HG03342 (cell line): ENCODE results near the gene QRICH2.
"Not testable (repeated sequence)": the region's sequence is repeated elsewhere in the genome, so short reads cannot be mapped to it uniquely, and the experiment has no call there.

Experiments
- ATAC-seq: cut with Tn5 transposase; IDR thresholded peaks from one replicate; pipeline ENCODE4 v1.9.1; 2021; ENCODE audit warnings: mild to moderate bottlenecking, moderate library complexity; ENCODE audit not compliant: unreplicated experiment

Gene QRICH2

DNA sequence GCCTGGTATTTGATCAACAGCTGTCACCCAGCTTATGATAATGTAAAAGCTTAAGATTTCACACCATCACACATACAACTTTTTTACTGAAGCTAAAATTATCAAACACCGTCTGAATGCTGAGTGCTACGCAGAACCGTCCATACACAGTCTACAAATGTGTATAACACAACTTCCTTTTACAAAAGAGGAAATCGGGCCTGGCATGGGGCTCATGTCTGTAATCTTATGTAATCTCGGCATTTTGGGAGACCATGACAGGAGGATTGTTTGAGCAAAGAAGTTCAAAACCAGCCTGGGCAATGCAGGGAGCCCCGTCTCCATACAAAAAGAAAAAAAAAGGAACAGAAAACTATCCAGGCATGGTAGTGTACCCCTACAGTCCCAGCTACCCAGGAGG is 19.6 kb upstream of the QRICH2 start:
- no peak for ATAC-seq

DNA sequence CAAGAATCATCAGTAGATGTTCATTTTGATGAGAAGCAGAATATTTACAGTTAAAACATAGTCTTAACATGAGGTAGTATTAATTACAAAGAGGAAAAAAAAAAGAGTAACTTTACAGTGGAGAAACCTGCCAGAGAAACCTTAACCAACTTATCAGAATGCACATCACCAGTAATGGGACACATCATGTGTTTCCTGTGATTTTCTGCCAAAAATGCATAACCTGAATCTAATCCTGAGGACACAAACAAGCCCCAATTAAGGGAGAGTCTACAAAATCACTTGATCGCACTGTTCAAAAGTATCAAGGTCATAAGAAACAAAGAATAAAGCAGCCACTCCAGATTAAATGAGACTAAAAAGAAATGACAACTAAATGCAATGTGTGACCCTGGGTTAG is 18.2 kb upstream of the QRICH2 start:
- ATAC-seq, result no peak

DNA sequence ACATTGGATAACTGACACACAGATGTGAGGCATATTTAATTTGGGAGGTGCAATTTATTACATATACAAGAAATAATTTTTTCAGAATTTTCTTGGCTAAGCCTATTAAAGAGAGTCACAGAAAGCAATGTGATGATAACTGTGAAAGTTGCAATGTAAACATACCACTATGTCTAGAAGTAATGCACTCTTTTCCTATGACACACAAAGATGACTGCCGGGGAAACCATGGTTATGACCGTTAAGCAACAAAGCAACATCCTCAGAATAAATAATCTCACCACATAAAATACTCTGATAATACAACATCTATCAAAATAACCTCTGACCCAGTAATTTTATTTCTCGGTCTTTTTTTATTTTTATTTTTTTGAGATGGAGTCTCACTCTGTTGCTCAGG is 10.5 kb upstream of the QRICH2 start:
- no peak for ATAC-seq

DNA sequence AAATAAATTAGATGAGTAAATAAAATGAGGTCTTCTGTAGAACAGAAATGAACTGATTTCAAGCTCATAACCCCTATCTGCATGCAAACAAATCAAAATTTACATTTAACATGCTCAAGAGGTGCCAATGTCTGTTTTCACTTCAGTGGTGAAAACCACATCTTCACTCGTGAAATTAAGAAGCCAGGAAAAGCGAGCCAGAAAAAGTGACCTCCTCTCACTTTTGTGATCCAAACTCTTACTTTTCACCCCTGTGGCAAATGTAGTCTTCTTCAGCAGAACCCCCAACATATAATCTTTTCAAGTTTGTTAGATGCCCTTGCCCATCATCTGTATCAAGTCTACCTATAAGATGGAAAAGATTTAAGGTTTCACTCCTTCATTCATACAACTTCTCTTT is 9.5 kb upstream of the QRICH2 start:
- no peak for ATAC-seq

DNA sequence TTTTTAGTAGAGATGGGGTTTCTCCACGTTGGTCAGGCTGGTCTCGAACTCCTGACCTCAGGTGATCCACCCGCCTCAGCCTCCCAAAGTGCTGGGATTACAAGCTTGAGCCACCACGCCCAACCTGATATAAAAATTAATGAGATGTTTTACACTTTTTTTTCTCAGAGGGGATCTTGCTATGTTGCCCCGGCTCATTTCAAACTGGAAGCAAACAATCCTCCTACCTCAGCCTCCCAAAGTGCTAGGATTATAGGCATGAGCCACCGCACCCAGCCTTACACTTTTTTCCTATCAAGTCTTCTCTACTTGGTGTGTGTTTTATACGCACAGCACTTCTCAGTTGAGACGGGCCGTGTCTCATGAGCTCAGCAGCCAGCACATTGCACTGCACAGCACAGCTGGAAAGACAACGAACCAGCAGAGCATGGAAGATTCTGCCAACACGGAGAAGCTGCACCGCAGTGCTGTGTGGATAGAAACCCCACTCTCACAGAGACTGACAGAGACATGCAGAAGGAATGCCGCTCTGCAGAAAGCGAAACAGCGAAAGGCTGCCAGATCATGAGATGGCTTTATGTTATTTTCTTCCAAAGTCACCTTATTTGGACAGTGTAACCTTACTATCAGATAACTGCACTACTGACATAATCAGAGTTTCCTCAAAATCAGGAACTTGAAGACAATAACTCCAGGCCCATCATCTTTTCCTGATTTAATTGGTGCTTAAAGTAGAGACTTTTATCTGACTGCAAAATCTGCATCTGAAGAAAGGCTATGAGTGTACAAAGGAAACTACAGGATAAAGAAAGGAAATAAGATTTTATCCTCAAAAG is 6.5 kb upstream of the QRICH2 start:
- ATAC-seq, result no peak

DNA sequence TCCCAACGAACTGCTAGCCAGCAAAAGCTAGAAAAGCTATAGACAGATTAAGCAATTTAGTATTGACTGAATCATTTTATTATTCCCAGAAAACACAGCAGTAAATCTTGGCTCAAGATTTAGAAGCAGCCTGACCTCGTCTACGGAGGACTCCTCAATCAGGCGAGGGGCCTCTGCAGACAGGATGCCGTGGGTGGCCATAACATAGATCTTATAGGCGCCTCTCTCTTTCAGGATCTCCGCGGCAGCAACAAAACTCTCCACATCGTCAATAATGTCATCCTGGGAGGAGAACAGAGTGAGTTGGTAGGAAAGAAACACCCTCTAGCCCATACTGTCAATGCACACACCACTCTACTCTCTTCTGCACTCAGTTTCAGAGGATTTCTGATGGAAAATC is 4.7 kb upstream of the QRICH2 start:
- no peak for ATAC-seq

DNA sequence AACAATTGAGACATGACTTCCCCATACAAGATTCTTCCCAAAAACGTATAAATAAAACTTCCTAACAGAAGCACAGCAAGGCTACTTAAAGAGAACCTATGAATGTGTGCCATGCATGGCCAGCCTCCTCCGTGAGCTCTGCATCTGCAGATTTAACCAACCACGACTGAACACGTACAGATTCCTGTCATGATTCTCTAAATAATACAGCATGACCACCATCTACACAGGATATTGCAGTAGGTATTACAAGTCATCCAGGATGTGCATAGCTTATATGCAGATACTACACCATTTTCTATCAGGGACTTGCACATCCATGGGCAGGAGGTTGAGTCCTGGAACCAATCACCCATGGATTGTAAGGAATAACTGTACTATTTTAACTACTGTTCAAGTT is 1.4 kb upstream of the QRICH2 start:
- no peak for ATAC-seq

DNA sequence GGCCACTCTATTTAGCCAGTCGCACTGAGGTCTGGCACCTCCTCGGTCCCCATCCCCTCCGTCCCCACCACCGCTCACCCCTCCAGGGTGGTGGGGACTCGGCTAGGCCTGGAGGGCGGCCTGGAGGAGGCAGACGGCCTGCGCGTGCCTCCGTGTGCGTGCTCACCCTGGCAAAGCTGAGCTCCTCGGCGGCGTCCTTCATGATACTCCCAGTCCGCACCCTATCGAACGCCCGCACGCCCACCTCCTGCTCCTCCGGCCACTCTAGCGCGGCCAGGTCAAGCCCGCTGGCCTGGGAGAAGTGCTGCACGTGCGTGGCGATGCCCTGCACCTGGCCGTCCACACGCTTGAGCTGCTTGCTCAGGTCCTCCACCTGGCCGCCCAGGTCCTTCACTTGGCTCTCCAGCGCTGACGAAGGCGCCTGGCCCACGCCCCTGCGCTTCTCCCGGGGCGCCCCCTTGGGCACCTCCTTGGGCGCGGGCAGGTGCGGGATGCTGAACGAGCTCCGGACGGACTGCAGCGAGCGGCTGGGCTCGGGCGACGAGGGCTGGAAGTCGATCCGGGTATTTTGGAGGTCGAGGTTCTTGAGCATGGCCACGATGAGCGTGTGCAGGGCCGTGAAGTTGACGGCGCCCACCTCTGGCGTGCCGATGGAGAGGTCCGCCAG is 644 bp downstream of the QRICH2 start:
- no peak for ATAC-seq

DNA sequence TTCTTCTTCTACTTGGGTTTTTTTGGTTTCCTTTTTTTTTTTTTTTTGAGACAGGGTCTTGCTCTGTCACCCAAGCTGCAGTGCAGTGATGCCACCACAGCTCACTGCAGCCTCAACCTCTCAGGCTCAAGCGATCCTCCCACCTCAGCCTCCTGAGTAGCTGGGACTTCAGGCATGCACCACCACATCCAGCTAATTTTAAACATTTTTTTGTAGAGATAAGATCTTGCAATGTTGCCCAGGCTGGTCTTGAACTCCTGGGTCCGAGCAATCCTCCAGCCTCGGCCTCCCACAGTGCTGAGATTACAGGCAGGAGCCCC is 3.0 kb downstream of the QRICH2 start:
- not testable (repeated sequence) for ATAC-seq

DNA sequence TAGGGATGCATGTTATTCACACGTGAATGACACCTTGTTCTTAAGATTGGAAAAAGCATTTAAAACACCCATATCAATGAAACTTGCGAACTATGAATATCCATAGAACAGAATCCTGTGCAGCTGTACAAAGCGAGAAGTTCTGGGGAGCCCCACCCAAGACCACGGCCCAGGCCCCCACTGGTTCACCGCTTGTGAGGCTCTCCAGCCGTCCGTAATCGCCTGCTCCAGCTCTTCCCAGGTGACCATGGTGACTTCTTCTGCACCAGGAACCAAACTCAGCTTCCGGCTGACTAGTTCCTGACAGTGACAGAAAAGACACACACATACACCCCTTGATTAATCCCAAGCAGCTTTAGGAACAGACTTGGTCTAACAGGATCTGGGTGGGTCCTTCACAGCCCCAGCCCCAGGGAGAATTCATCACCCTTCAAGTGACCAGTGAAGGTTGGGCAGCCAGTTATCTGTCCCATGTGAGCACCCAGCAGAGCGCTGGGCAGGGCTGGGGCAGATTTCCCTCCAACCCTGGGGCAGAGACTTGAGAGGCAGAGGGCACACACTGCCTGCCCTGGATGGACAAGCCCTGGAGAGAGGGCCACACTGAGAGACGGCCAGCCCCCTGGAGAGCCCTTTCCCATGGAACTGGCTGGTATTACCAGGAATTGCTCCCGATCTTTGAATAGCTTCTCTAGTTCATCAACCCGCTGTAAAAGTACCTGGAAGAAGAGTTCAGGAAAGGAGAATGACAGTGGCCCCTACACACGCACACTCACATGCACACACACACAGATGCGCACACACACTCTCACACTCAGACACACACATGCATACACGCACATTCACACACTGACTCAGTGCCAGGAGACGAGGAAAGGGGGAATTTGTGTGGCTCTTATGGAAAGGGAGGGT is 3.6 kb downstream of the QRICH2 start:
- ATAC-seq, result no peak

DNA sequence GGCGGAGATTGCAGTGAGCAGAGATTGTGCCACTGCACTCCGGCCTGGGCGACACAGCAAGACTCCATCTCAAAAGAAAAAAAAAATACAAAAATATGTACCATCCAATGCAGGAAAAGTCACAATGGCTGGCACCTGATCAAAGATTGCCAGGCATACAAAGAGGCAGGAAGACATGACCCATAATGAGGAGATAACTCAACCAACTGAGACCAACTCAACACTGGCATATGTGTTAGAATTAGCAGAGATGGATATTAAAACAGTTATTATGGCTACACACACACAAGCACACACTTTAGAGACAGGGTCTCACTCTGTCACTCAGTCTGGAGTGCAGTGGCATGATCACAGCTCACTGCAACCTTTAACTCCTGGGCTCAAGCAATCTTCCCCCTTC is 10.6 kb downstream of the QRICH2 start:
- ATAC-seq, result no peak

DNA sequence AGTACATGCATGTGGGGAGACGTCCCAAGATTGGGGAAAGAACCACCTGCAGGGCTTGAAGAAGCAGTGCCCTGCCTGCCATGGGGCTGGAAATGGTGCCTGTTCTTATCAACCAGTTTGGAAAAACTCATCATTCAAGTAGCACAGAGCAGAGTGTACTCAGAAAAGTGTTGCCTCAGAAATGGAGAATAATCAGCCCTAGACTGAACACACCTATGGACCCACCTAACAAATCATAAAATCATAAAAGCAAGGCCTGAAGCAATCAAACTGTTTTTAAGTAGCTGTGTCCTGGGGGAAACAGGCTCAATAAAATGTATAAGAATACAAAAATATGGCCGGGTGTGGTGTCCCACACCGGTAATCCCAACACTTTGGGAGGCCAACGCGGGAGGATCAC is 11.2 kb downstream of the QRICH2 start:
- no peak for ATAC-seq

DNA sequence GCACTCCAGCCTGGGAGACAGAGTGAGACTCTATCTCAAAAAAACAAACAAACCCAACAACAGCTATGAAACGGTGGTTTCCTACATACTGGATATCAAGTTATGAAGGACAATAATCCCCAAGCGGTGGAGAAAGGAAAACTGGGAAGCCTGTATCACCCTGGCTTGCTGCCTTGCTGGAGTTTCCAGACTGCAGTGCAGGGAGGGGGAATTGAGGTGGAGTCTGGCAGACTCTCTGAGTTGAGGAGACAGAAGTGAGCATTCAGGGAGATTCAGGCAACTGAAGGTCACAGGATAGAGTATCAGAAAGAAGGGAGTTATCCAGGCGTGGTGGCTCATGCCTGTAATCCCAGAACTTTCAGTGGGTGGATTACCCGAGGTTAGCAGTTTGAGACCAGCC is 11.9 kb downstream of the QRICH2 start:
- ATAC-seq, result no peak

DNA sequence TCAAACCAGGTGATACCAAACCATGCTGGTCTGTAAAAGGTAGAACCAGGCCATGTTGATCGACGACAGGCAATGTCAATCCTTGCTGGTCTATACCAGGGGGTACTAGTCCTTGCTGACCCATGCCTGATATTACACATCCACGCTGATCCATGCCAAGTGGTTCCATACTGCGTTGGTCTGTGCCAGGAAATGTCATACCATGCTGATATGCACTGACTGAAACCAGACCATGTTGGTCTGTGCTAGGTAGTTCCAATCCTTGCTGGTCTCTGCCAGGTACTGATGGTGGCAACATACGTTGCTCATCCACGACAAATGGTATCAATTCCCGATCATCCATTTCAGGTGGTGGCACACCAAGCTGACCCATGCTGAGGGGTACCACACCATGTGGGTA is 15.0 kb downstream of the QRICH2 start:
- no peak for ATAC-seq

DNA sequence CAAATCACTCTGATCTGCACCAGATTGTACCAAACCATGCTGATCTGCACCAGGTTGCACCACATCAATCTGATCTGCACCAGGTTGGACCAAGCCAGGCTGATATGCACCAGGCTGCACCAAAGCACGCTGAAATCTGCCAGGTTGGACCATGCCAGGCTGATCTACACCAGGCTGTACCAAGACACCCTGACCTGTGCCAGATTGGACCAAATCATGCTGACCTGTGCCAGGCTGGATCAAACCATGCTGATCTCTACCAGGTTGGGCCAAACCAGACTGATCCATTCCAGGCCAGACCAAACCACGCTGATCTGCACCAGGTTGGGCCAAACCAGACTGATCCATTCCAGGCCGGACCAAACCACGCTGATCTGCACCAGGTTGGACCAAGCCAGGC is 15.5 kb downstream of the QRICH2 start:
- no peak for ATAC-seq

DNA sequence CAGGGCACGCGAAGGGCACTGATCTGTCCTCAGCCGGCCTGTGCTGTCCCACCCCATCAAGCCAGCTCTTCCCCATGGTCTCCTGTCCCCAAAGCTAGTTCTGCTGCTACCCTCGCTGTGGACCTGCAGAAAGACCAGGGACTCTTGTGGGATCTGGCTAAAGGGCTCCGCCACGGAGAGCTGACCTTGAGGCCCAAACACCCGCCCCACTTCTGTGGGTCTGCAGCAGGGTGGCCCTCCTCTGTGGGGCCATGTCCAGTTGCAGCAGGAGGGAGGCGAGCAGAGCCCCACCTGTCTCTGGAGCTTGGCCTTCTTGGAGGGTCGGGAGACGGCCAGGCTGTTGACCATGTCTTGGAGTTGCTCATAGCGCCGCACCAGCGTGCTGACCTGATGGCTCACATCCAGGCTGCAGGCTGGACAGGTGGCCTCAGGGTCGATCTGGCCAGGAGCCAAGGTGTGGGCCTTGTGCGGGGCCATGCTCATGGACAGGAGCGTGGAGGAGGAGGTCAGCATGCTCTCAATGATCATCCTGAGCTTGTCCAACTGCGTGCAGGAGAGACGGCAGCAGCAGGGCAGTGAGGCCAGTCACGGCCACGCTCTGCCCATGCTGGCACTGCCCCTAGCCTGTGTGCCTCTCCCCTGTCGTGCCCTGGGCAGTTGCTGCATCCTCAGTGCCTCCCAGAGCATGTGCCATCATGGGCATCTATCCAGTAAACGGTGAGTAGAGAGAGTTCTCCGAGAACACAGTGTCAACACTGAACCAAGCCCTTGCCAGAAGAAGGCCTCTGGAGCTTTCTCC is 26.3 kb downstream of the QRICH2 start:
- no peak for ATAC-seq

DNA sequence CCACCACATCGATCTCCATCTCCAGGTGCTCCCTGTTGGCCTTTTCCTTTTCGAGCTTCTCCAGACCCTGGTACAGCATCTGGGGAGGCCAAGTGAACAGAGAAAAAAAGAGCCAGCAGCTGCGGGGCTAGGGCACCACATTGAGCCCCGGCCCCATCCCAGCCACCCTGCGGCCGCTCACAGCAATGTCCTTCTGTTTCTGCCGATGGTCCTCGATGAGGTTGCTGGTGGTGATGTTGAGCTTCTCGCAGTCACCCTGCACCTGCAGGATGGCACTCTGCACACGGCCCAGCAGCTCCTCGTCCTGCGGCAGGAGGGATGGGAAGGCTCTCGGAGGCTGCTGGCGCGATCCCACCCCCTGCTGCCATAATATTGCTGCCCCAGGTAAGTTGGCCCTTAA is 27.4 kb downstream of the QRICH2 start:
- no peak for ATAC-seq

DNA sequence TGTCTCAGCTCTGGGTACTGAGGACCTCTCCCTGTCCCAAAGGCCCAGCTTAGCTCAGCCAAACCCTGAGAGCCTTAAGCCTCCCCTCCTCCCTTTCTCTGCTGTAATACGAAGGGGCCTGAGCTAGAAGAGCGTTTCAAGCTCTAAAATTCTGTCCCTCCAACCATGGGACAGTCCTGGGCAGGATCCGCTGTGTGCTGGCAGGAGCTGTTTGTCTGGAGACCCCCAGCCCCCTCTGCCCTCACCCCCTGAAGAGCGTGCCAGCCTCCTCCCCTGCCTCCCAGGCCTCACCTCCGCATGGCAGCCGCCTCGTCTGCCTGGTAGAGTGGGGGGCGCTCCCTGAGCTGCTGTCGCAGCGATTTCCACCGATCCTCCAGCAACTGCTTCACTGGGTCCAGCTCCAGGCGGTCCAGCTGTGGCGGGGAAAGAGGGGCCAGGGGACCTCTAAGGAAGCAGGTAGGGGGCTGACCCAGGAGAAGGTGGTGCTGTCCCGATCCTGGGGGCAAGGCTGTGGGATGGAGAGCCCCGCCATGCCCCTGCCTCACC is 28.3 kb downstream of the QRICH2 start:
- ATAC-seq, result no peak

DNA sequence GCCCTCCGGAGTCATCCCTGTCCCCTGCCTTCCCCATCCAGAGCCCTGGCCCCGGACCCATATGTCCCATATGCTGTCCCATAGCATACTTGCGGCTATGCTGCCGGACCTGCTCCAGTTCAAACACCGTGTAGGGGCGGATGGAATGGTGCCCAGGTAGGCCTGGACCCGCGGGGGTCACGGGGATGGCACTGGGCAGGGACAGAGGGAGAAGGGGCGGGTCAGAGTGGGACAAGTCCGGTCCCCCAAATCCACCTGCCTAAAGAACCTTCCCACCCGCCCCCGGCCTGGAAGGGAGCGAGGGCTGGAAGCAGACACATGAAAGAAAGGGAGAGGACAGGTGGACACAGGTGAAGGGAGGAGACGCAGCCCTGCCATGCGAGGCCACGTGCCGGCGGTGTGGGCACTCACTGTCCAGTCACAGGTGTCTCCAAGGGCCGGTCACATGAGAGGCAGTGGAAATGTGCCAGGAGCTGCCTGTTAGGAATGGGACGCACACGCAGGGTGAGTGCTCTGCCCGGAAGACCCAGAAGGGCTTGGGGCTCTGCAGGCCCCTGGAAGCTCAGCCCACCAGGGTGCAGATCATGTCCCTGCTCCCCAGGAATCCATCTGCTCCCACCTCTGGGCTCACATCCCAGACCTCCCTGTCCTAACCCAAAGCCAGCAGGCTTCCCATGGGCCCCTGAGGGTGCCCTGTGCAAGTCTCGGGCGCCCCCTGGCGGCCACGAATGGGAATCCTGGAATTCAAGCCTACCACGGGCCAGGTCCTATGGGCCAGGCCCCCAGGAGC is 28.9 kb downstream of the QRICH2 start:
- peak; percentile 57 for ATAC-seq
